ENCODE data around the gene RRAGC.

DNA sequence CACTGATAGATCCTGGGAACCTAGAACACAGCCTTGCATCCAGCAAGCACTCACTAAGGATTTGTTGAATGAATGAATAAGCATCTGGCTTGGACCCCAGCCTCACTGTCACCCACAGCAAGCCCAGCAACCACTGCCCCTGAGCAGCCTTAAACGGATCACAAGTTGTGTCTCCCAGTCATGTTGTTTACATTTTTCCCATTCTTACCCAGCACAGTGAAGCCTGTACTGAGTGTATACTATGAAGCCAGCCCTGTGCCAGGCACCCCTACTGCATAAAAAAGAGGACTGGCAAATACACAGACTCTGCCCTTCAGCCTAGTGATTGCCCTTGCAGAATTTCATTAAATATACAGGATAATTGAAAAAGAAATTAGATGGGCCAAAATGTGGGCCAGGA, 30.2 kb downstream of the RRAGC start:
- TF ChIP-seq, protein P1, sequence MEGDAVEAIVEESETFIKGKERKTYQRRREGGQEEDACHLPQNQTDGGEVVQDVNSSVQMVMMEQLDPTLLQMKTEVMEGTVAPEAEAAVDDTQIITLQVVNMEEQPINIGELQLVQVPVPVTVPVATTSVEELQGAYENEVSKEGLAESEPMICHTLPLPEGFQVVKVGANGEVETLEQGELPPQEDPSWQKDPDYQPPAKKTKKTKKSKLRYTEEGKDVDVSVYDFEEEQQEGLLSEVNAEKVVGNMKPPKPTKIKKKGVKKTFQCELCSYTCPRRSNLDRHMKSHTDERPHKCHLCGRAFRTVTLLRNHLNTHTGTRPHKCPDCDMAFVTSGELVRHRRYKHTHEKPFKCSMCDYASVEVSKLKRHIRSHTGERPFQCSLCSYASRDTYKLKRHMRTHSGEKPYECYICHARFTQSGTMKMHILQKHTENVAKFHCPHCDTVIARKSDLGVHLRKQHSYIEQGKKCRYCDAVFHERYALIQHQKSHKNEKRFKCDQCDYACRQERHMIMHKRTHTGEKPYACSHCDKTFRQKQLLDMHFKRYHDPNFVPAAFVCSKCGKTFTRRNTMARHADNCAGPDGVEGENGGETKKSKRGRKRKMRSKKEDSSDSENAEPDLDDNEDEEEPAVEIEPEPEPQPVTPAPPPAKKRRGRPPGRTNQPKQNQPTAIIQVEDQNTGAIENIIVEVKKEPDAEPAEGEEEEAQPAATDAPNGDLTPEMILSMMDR (IDR thresholded peaks at IDR 0.05; ENCODE audit: borderline replicate concordance, extremely low read depth, low read length, poor library complexity, severe bottlenecking): no peak
- no peak for TF ChIP-seq EZH2 (IDR thresholded peaks at IDR 0.05; ENCODE audit: borderline replicate concordance, low read depth, low read length, severe bottlenecking)

Data from DND-41 (cell line).